Measurements from ENCODE around the gene TNRC6C. TPM values are rescaled to one million over a fixed set of nuclear protein-coding genes. Genes with fewer than 3 reads are reported as not detected.
"Not testable (repeated sequence)": the region's sequence is repeated elsewhere in the genome, so short reads cannot be mapped to it uniquely, and the experiment has no call there.

The TNRC6C gene
- total RNA-seq, 4 donors from 2014 or later, result 5.3 to 15.4 (median 6.8) TPM

DNA sequence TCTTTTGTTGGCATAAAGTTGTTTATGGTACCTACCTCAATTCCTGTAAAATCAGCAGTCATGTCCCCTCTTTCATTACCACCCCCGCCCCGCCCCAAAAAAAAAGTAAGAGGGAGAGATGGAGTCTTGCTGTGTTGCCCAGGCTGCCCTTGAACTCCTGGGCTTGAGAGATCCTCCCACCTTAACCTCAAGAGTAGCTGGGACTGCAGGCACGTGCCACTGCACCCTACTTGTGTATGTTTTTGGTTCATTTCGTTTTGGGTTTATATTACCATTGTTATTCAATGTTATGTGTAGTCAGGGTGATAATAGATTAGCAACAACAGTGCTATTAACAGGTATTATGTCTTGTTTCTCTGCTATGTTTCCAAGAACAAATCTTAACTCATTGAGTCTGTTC is 15.9 kb downstream of the TNRC6C start:
- no peak for DNase-seq (ENCODE audit: low spot score in 2 of 2)
- WGBS, 2 donors, result 68 to 74% methylated on average over 4 of the region's 4 CpGs
- no peak overlapping the region for H3K4me3 ChIP-seq (ENCODE audit: low read depth, poor library complexity, severe bottlenecking)
- TF ChIP-seq, protein P1, sequence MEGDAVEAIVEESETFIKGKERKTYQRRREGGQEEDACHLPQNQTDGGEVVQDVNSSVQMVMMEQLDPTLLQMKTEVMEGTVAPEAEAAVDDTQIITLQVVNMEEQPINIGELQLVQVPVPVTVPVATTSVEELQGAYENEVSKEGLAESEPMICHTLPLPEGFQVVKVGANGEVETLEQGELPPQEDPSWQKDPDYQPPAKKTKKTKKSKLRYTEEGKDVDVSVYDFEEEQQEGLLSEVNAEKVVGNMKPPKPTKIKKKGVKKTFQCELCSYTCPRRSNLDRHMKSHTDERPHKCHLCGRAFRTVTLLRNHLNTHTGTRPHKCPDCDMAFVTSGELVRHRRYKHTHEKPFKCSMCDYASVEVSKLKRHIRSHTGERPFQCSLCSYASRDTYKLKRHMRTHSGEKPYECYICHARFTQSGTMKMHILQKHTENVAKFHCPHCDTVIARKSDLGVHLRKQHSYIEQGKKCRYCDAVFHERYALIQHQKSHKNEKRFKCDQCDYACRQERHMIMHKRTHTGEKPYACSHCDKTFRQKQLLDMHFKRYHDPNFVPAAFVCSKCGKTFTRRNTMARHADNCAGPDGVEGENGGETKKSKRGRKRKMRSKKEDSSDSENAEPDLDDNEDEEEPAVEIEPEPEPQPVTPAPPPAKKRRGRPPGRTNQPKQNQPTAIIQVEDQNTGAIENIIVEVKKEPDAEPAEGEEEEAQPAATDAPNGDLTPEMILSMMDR (IDR thresholded peaks at IDR 0.05), result no peak
- TF ChIP-seq POLR2A (IDR thresholded peaks at IDR 0.05), result no peak
- intact Hi-C loops (cut with DNase I; ENCODE audit: low total_unique reads), result no loop called here

DNA sequence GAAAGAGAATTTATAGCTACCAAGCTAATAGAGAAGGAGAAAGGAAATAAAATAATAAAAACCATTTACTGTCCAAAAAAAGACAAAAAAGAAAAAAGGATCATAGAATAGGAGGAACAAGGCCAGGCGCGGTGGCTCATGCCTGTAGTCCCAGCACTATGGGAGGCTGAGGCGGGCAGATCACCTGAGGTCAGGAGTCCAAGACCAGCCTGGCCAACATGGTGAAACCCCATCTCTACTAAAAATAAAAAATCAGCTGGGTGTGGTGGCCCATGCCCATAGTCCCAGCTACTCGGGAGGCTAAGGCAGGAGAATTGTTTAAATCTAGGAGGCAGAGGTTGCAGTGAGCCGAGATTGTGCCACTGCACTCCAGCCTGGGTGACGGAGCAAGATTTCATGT is 23.9 kb downstream of the TNRC6C start:
- intact Hi-C loops (cut with DNase I; ENCODE audit: low total_unique reads); H3K4me3 ChIP-seq (ENCODE audit: low read depth, poor library complexity, severe bottlenecking); DNase-seq (ENCODE audit: low spot score in 2 of 2): not testable (repeated sequence)
- 96 to 99% methylated on average over 6 of the region's 6 CpGs for WGBS, 2 donors

DNA sequence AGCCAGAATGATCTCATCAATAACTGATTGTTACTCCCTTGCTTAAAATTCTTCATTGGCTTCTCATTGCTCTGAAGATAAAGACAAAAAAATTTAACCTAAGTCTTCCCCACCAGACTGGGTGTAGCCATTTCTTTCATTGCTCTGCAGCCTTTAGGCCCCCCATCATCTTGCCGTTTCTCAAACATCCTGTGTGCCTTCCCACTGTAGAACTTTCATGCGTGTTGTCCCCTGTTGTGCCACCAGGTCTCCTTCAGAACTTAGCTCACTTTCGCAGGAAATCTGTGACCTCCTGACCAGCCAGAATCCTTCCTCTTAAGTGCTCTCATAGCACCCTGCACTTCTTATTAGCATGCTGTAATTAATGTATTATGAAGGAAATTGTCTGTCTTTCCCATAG is 31.8 kb downstream of the TNRC6C start:
- WGBS, 2 donors, result 89 to 95% methylated on average over 3 of the region's 3 CpGs
- TF ChIP-seq, protein P1 (IDR thresholded peaks at IDR 0.05), result no peak
- no peak for TF ChIP-seq POLR2A (IDR thresholded peaks at IDR 0.05)
- no peak overlapping the region for H3K4me3 ChIP-seq (ENCODE audit: low read depth, poor library complexity, severe bottlenecking)
- DNase-seq (ENCODE audit: low spot score in 2 of 2), result no peak
- intact Hi-C loops (cut with DNase I; ENCODE audit: low total_unique reads), result no loop called here

DNA sequence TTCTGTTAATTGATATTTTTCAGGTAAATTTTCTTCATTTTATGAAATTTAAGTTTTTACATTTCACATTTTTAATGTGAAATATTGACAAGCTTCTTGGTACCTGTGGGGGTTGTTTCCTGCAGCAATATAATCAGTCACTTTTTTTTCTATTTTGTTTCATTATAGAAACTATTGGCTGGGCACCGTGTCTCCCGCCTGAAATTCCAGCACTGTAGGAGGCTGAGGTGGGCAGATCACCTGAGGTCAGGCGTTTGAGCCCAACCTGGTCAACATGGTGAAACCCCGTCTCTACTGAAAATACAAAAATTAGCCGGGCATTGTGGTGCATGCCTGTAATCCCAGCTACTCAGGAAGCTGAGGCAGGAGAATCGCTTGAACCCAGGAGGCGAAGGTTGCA is 35.2 kb downstream of the TNRC6C start:
- 96 to 98% methylated on average over 7 of the region's 7 CpGs for whole genome bisulfite sequencing, 2 donors
- intact Hi-C loops (cut with DNase I; ENCODE audit: low total_unique reads); H3K4me3 ChIP-seq (ENCODE audit: low read depth, poor library complexity, severe bottlenecking); DNase-seq (ENCODE audit: low spot score in 2 of 2): not testable (repeated sequence)

DNA sequence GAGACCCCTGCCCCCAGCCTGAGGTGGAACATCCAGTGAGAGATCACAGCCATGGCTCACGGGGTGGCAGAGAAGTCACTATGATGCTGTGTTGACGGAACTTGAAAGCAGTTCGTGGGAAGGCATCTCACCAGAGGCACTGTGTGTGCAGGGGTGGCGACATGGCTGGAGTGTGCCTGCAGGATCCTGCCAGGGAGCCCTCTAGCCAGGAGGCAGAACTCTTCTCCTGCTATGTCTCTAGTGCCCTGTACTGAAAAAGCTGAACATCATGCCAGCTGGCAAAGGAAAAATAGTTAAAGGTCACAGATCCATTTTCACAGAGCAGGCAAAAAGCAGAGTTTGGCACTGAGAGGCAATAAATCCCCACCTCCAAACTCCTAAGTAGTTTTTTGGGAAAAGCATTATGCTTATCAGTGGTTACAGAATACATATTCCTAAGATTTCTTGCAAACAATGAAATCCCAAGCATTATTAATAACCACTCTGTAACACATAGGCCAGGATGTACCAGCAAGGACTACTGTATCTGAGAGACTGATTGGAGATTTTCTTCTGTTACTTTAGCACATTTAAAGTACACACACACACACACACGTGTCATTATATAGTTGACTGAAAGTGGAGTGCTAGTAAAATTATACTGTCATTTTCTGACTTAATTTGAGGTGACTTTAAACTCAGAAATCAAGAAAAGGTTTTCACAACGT is 36.8 kb downstream of the TNRC6C start:
- intact Hi-C loops (cut with DNase I; ENCODE audit: low total_unique reads), result no loop called here
- no peak for DNase-seq (ENCODE audit: low spot score in 2 of 2)
- 66% methylated on average over 6 of the region's 6 CpGs for WGBS, 2 donors
- no peak overlapping the region for H3K4me3 ChIP-seq (ENCODE audit: low read depth, poor library complexity, severe bottlenecking)
- TF ChIP-seq POLR2A (IDR thresholded peaks at IDR 0.05), result no peak
- TF ChIP-seq, protein P1 (IDR thresholded peaks at IDR 0.05), result no peak

DNA sequence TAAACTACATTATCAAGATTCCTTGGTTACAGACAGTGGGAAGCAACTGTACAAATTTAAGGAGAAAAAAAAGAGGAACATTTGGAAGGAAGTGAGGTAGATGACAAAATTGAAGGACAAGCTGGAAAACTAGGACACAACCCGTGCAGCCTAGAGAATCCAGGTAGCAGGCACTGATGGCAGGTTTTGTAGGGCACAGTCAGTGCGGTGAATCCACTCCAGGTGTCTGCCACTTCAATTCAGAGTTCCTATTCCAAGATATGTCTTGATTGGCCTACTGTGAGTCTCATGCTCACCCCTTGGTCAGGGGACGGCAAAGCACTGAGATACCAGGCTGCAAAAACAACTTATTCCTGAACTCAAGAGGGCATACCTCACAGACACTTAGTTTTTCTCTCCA is 37.8 kb downstream of the TNRC6C start:
- DNase-seq (ENCODE audit: low spot score in 2 of 2), result no peak
- TF ChIP-seq POLR2A (IDR thresholded peaks at IDR 0.05), result no peak
- TF ChIP-seq, protein P1 (IDR thresholded peaks at IDR 0.05), result no peak
- WGBS, 2 donors, result 86 to 95% methylated on average over 3 of the region's 3 CpGs
- intact Hi-C loops (cut with DNase I; ENCODE audit: low total_unique reads), result no loop called here
- H3K4me3 ChIP-seq (ENCODE audit: low read depth, poor library complexity, severe bottlenecking), result no peak overlapping the region

Data from lower leg skin (tissue), 4 donors.